GM12875 (cell line): ENCODE data around the gene CNTNAP2.

Experiments
- H3K4me3 ChIP-seq: one replicate; pipeline ENCODE4 v1.5.1; 2011; ENCODE audit warnings: low read depth, low read length, control low read depth
- TF ChIP-seq, protein P1 (sequence below): IDR thresholded peaks from 2 replicates; pipeline ENCODE4 v1.5.1; 2011; ENCODE audit warnings: low read depth, mild to moderate bottlenecking, control low read depth, inconsistent platforms, low read length, moderate library complexity, borderline replicate concordance; ENCODE audit not compliant: insufficient read depth

Gene CNTNAP2

DNA sequence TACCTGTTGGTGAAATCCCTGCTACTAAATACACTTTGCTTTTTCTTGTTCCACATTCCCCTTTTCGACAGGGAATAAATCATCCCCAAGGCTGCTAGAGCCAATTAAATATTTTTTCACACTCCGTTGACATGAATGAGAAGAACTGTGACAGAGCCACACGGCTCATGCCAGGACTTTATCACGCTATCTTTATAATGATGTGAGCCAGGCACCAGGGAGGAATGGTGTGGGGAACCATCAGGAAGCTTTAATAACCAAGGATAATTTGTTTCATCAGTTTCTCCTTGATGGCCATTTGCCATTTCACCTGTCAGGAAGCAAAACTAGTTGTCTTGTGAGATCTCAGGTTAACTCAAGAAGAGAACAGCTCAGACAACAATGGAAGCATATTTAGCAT, 2280.9 kb downstream of the CNTNAP2 start:
- TF ChIP-seq, protein P1, sequence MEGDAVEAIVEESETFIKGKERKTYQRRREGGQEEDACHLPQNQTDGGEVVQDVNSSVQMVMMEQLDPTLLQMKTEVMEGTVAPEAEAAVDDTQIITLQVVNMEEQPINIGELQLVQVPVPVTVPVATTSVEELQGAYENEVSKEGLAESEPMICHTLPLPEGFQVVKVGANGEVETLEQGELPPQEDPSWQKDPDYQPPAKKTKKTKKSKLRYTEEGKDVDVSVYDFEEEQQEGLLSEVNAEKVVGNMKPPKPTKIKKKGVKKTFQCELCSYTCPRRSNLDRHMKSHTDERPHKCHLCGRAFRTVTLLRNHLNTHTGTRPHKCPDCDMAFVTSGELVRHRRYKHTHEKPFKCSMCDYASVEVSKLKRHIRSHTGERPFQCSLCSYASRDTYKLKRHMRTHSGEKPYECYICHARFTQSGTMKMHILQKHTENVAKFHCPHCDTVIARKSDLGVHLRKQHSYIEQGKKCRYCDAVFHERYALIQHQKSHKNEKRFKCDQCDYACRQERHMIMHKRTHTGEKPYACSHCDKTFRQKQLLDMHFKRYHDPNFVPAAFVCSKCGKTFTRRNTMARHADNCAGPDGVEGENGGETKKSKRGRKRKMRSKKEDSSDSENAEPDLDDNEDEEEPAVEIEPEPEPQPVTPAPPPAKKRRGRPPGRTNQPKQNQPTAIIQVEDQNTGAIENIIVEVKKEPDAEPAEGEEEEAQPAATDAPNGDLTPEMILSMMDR = no peak
- no peak overlapping the region for H3K4me3 ChIP-seq

DNA sequence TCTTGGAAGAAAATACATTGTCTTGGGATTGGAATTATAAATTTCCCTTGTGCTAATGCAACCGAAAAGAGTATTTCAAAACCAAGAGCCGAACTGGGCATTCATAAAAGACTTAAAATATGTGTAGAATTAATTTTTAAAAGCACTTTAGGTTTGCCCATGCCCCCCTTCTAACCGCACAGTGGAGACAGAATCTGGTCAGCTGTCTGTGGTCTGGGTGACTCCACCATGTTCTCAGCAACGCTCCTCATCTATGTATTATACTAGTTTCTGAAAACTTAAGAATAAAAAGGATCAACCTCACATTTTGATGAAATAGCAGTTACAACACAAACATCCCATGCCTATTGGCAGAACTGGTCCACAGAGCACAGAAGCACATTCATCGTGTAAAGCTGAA, 2281.4 kb downstream of the CNTNAP2 start:
- TF ChIP-seq, protein P1 = no peak
- H3K4me3 ChIP-seq = no peak overlapping the region

DNA sequence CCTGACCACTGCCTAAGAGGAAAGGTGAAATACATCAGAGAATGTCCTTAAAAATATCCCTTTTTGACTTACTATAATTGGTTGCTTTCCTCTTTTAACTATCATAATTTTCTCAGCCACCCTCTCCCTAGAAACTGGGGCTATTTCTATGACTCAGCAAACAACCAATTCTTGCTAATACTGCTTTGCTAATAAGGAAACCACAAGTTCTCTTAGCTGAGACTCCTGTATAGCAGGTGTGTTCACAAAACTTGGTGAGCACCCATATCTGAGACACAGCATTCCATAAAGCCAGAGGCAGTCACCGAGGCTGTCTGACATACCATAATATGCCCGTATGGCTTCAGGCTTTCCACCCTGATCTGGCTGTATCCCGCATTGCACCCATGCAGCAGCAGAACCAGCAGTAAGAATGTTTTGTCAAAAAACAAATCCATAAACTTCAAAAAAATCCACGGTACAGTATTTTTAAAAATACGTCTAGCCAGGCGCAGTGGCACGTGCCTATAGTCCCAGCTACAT, 2282.3 kb downstream of the CNTNAP2 start:
- TF ChIP-seq, protein P1 = no peak
- H3K4me3 ChIP-seq = no peak overlapping the region

DNA sequence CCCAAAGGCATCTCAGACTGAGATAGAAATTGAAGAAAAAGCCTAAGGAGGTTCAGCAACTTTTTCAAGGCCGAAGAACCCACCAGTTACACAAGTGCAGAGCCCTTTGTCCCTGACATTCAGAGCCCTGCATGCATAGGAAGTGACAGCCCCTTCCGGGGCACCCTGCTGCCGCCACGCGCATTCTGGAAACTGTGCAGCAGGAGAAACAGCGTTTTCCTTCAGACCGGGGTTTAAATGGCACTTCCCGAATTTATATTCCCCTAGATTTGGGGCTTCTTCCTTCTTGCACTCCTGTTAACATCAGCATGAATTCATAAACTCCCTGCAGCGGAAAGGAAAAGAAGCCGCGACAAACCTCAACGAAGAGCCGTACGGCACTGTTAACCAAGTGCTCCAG, 2283.5 kb downstream of the CNTNAP2 start:
- H3K4me3 ChIP-seq = no peak overlapping the region
- TF ChIP-seq, protein P1 = no peak

DNA sequence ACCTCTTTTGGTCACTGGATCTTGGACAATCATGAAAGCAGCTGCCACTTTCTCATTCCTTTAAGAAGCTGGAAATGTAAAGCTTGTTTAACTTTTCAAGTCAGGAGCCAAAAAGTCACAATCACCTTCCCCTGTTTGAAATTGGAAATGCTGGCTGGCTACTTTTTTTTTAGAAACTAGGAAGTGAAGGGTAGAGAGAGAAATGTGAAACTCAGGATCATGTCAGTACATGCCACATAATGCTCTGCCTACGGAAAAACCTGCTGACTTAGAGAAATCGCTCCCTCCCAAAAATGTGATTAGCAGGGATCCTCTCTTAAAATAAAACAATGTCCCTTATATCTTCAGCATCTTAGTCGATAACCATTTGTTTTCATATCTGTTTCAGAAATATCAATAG, 2285.6 kb downstream of the CNTNAP2 start:
- TF ChIP-seq, protein P1 = no peak
- H3K4me3 ChIP-seq = no peak overlapping the region

DNA sequence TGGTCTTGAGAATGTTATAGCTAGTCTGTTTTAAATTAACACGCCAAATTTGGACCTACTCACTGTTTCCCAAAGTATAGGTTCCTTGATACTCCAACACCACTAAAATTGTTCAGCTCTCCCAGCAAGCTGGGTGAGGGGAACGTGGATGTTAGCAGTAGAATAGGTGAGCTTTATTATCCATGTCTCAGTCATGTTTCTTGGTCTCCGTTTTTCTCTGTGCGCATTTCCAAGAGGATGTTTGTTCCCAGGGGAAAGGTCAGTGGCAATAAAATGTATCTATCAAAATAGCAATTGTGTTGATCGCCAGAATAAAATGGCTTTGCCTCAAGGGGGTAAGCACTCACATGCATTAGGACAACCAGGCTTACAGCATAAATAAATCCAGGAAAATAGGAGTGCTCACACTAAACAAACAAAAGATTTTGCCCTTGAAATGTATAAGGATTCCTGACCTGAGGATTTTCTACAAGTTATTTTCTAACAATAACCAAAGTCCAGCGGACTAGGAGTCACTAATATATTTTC, 2286.9 kb downstream of the CNTNAP2 start:
- TF ChIP-seq, protein P1 = no peak
- no peak overlapping the region for H3K4me3 ChIP-seq

DNA sequence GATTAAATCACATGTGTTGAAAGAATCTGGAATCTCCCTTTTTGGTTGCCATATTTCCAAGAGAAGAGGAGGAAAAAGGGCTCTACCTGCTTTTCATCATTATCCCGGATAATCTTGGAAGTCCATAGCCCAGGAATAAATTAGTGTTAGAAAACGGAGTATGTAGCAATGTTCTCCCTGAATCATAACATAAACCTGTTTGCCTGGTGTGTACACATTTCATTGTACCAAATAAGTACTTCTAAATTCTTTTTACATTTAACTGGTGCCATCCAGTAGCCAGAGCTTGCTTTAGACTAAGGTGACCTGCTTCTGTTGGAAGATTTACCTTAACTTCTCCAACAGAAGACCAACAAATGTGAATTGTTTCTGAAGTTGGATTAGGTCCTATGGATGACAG, 2291.7 kb downstream of the CNTNAP2 start:
- no peak overlapping the region for H3K4me3 ChIP-seq
- TF ChIP-seq, protein P1 = no peak
